ENCODE results near the gene GRIN3B. TPM values are rescaled to one million over a fixed set of nuclear protein-coding genes. Genes with fewer than 3 reads are reported as not detected.

GRIN3B gene
- total and polyA plus RNA-seq, 2 donors from 2014 or later, result 0.15 to 0.44 TPM

GRCh38 chr19:988081-988480, 12.1 kb upstream of the GRIN3B start:
- intact Hi-C loops (cut with DNase I), result no loop called here
- no peaks in the 10 kb centered on the region for H3K27me3 ChIP-seq (ENCODE audit: control insufficient read depth, insufficient read depth, low read length)

GRCh38 chr19:988510-988909, 11.7 kb upstream of the GRIN3B start:
- H3K9me3 ChIP-seq (ENCODE audit: control insufficient read depth in 2 of 3, insufficient read depth in 1 of 3, low read length in 3 of 3), result no peaks in the 10 kb centered on the region
- no peak overlapping the region for H3K27ac ChIP-seq (ENCODE audit: low read depth in 2 of 2, low read length in 2 of 2)
- H3K4me1 ChIP-seq (ENCODE audit: control insufficient read depth in 2 of 3, insufficient read depth in 2 of 3, low read depth in 1 of 3, low read length in 3 of 3), result peaks cover 0 to 9% (median 7%) of the 10 kb centered on the region in 3 donors
- intact Hi-C loops (cut with DNase I), result no loop called here
- H3K27me3 ChIP-seq (ENCODE audit: control insufficient read depth, insufficient read depth, low read length), result no peaks in the 10 kb centered on the region
- FAIRE-seq (no peak), DNase-seq (no peak)
- no peak for TF ChIP-seq CTCF (IDR thresholded peaks at IDR 0.05; ENCODE audit: borderline replicate concordance, extremely low read depth, insufficient read depth)
- H3K4me3 ChIP-seq (ENCODE audit: low read length in 3 of 3), result no peak overlapping the region
- H3K36me3 ChIP-seq (ENCODE audit: control insufficient read depth in 2 of 3, insufficient read depth in 3 of 3, low read length in 3 of 3), result peaks cover 0 to 11% (median 0%) of the 10 kb centered on the region in 3 donors
- no peak overlapping the region for H3K9ac ChIP-seq (ENCODE audit: low read length in 3 of 3)

More at GRCh38 chr19:988081-988480, 12.1 kb upstream of the GRIN3B start:
- FAIRE-seq, result no peak
- no peak overlapping the region for H3K9ac ChIP-seq (ENCODE audit: low read length in 3 of 3)
- H3K36me3 ChIP-seq (ENCODE audit: control insufficient read depth in 2 of 3, insufficient read depth in 3 of 3, low read length in 3 of 3), result peaks cover 0 to 11% (median 0%) of the 10 kb centered on the region in 3 donors
- TF ChIP-seq CTCF (IDR thresholded peaks at IDR 0.05; ENCODE audit: borderline replicate concordance, extremely low read depth, insufficient read depth), result no peak
- no peaks in the 10 kb centered on the region for H3K9me3 ChIP-seq (ENCODE audit: control insufficient read depth in 2 of 3, insufficient read depth in 1 of 3, low read length in 3 of 3)
- peaks cover 0 to 9% (median 7%) of the 10 kb centered on the region in 3 donors for H3K4me1 ChIP-seq (ENCODE audit: control insufficient read depth in 2 of 3, insufficient read depth in 2 of 3, low read depth in 1 of 3, low read length in 3 of 3)
- DNase-seq, result no peak
- no peak overlapping the region for H3K27ac ChIP-seq (ENCODE audit: low read depth in 2 of 2, low read length in 2 of 2)
- H3K4me3 ChIP-seq (ENCODE audit: low read length in 3 of 3), result no peak overlapping the region

GRCh38 chr19:989381-990081, 10.7 kb upstream of the GRIN3B start:
- Histone ChIP-seq H3K4me3 (ENCODE audit: low read length in 3 of 3) (no peak overlapping the region), H3K9ac (ENCODE audit: low read length in 3 of 3) (no peak overlapping the region), H3K4me1 (ENCODE audit: control insufficient read depth in 2 of 3, insufficient read depth in 2 of 3, low read depth in 1 of 3, low read length in 3 of 3) (peaks cover 0 to 4% (median 3%) of the 10 kb centered on the region in 3 donors), H3K9me3 (ENCODE audit: control insufficient read depth in 2 of 3, insufficient read depth in 1 of 3, low read length in 3 of 3) (no peaks in the 10 kb centered on the region), H3K27ac (ENCODE audit: low read depth in 2 of 2, low read length in 2 of 2) (no peak overlapping the region), H3K36me3 (ENCODE audit: control insufficient read depth in 2 of 3, insufficient read depth in 3 of 3, low read length in 3 of 3) (peaks cover 0 to 11% (median 0%) of the 10 kb centered on the region in 3 donors), H3K27me3 (ENCODE audit: control insufficient read depth, insufficient read depth, low read length) (no peaks in the 10 kb centered on the region)
- no peak for FAIRE-seq
- no peak for DNase-seq
- TF ChIP-seq CTCF (IDR thresholded peaks at IDR 0.05; ENCODE audit: borderline replicate concordance, extremely low read depth, insufficient read depth), result no peak
- intact Hi-C loops (cut with DNase I), result no loop called here
